BJ (cell line): Measurements from ENCODE around the gene RANBP3. TPM values are rescaled to one million over a fixed set of nuclear protein-coding genes. Genes with fewer than 3 reads are reported as not detected.
"Not testable (repeated sequence)": the region's sequence is repeated elsewhere in the genome, so short reads cannot be mapped to it uniquely, and the experiment has no call there.

ENCODE experiments used
- CTCF ChIA-PET: fragments of 350-600 bp; formaldehyde crosslinking; extraction: SDS; loops from one replicate; lab custom pipeline; 2021; ENCODE audit warnings: antibody characterized with exemption, inconsistent platforms; lab: Yijun Ruan, JAX
- POLR2A ChIA-PET: fragments of 300-600 bp; sonication (Branson Sonifier 250); formaldehyde crosslinking; extraction: SDS; loops from one replicate; lab custom pipeline; 2021; ENCODE audit warnings: antibody characterized with exemption; lab: Charles Lee
- DNase-seq: peaks from one replicate; pipeline ENCODE4 v3.0.0-alpha.2; 2011; ENCODE audit warnings: low read depth
- H3K27me3 ChIP-seq: 2 replicates; pipeline ENCODE4 v1.6.0; 2011; ENCODE audit warnings: low read length; ENCODE audit not compliant: control insufficient read depth, insufficient read depth
- H3K36me3 ChIP-seq: 2 replicates; pipeline ENCODE4 v1.5.1; 2011; ENCODE audit warnings: low read length; ENCODE audit not compliant: control insufficient read depth, insufficient read depth
- H3K4me3 ChIP-seq: 2 replicates; pipeline ENCODE4 v1.5.1; 2011; ENCODE audit warnings: low read depth, mild to moderate bottlenecking, control low read depth, low read length
- polyA plus RNA-seq: library from polyadenylated mRNA; depleted of rRNA; stranded (reverse); fragments of >200 nt; gene quantifications from 2 replicates; pipeline ENCODE4 v1.2.3, GENCODE V29; 2011; rRNA removed
- TF ChIP-seq, protein P1 (sequence below): IDR thresholded peaks from 2 replicates; pipeline ENCODE4 v1.5.1; 2011; ENCODE audit warnings: low read depth, mild to moderate bottlenecking, control low read depth, inconsistent platforms, low read length, moderate library complexity; ENCODE audit not compliant: insufficient read depth

The RANBP3 gene
- polyA plus RNA-seq, 1 experiment, result 68.6 TPM

DNA sequence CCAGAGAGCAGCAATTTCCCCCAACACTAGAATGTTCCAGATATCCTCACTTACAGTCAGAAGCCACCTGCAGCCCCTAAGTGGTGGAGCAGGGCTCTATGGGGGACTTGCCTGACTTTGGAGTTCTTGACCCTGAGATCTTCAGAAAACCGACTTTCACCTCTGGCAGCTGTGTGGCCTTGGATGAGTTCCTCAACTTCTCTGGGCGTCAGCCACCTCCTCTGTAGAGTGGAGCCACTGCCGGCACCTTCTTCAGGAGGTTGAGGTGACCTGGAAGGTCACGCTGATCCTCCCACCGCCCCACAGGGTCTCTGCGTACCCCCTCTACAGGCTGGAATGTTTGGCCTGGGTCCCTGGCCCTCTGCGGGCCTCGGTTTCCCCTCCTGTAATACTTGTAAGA, 100.5 kb downstream of the RANBP3 start:
- no peak overlapping the region for H3K4me3 ChIP-seq
- H3K36me3 ChIP-seq, result no peaks in the 10 kb centered on the region
- CTCF ChIA-PET, result interaction anchor here (1.9 kb wide), 1 partner anchor 73 kb away, joined by 11 read pairs; no protein-coding TSS in a partner anchor
- peaks cover 3% of the 10 kb centered on the region for H3K27me3 ChIP-seq
- DNase-seq, result no peak
- POLR2A ChIA-PET, result interaction anchor here (0.6 kb wide), 1 partner anchor 19 kb away, joined by 8 read pairs; no protein-coding TSS in a partner anchor
- TF ChIP-seq, protein P1, sequence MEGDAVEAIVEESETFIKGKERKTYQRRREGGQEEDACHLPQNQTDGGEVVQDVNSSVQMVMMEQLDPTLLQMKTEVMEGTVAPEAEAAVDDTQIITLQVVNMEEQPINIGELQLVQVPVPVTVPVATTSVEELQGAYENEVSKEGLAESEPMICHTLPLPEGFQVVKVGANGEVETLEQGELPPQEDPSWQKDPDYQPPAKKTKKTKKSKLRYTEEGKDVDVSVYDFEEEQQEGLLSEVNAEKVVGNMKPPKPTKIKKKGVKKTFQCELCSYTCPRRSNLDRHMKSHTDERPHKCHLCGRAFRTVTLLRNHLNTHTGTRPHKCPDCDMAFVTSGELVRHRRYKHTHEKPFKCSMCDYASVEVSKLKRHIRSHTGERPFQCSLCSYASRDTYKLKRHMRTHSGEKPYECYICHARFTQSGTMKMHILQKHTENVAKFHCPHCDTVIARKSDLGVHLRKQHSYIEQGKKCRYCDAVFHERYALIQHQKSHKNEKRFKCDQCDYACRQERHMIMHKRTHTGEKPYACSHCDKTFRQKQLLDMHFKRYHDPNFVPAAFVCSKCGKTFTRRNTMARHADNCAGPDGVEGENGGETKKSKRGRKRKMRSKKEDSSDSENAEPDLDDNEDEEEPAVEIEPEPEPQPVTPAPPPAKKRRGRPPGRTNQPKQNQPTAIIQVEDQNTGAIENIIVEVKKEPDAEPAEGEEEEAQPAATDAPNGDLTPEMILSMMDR, result no peak

DNA sequence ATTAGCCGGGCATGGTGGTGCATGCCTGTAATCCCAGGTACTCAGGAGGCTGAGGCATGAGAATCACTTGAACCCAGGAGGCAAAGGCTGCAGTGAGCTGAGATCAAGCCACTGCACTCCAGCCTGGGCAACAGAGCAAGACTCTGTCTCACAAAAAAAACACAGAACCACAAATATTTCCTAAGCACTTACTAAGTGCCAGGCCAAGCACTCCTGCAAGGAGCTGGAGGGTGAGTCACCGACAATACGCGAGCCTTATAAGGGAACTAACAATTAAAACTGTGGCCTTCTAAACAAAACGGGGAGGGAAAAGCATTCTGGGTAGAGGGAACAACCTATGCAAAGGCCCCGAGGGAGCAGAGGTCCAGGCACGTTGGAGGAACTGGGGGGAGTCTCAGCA, 103.4 kb downstream of the RANBP3 start:
- H3K27me3 ChIP-seq, H3K36me3 ChIP-seq, DNase-seq, H3K4me3 ChIP-seq, CTCF ChIA-PET: not testable (repeated sequence)
- POLR2A ChIA-PET, result interaction anchor here (0.6 kb wide), 1 partner anchor 29 kb away, joined by 5 read pairs; no protein-coding TSS in a partner anchor

DNA sequence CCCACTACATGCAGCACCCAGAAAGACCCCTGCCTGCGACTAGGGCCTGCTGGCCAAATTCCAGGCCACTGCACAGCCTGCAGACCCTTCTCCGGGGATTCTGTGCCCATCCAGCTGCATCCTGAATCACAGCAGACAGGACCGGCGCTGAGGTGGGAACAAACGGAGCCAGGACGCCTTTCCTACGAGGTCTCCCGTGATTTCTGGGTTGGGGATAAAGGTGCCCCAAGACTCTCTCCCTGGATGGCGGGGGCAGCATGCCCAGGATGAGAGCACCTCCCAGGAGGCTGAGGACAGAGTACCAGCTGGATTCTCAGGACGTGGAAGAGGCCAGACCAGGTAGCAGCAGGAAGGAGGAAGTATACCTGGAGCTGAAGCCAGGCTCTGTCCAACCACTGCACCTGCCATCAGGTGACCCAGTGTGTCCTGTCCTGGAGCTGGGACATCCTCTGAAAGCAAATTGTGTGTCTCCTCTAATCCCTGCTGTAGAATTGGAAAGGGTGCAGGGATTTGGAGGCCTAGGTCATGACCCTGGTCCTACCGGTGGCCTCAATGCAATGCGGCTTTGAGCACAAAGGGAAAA, 104.2 kb downstream of the RANBP3 start:
- POLR2A ChIA-PET, result no interaction called here
- H3K36me3 ChIP-seq, result no peaks in the 10 kb centered on the region
- TF ChIP-seq, protein P1, result no peak
- no peak overlapping the region for H3K4me3 ChIP-seq
- no peak for DNase-seq
- 0 out of 2 replicates have a peak, but pooled peaks cover 2% of the 10 kb centered on the region for H3K27me3 ChIP-seq
- CTCF ChIA-PET, result no interaction called here

DNA sequence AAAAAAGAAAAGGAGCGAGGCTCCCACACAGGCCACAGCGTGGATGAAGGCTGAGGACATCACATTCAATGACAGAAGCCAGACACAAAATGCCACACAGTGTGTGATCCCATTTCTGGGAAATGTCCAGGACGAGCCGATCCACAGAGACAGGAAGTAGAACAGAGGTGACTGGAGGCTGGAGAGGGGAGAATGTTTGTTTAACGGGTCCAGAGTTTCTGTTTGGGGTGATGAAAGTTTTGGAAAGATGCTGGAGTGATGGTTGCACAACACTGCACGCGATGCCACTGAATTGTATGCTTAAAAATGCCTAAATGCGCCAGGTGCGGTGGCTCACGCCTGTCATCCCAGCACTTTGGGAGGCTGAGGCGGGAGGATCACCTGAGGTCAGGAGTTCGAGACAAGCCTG, 107.0 kb downstream of the RANBP3 start:
- Histone ChIP-seq H3K36me3 (no peaks in the 10 kb centered on the region), H3K27me3 (0 out of 2 replicates have a peak, but pooled peaks cover 2% of the 10 kb centered on the region), H3K4me3 (no peak overlapping the region)
- POLR2A ChIA-PET, result interaction anchor here (0.6 kb wide), 1 partner anchor 33 kb away, joined by 3 read pairs; no protein-coding TSS in a partner anchor
- TF ChIP-seq, protein P1, result no peak
- DNase-seq, result no peak
- CTCF ChIA-PET, result interaction anchor here (1.6 kb wide), 1 partner anchor 67 kb away, joined by 5 read pairs; no protein-coding TSS in a partner anchor

DNA sequence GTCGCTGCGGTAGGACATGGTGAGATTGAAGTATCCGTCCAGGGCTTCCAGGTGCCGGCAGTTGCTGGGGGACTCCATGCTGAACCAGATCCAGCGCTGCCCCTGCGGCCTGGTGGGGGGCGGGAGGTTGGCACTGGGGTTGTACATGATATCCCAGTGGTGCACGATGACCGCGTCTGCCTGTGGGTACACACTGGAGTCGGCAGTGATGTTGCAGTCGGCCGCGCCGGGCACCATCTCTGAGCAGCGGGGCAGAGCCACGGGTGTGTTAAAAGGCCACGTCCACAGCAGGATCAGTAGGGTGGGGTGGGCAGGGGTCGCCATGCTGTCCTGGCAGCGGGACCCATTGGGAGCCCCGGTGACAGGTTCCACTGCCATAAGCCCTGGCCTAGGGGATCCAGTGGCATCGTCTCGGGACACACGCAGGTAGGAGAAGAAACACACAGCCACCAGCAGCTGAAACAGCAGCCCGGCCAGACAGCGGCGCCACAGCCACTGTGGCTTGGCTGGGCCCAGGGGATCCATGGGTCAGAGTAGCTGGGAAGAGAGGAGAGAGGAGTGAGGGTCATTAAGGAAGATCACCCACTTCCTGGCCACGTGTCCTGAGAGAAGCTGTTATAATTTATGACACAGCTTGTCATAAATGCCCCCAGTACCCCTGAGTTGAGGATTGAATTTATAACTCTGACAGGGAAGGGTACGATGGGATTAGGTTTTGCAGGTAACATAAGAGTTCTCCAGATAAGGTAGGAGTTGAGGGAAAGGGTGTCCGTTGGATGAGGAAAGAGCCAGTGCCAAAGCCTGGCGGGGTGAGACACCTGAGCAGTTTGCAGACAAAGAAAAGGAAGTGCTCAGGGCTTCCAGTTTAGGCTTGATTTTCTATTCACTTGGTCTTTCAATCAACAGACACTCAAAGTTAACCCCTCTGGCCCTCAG, 110.5 kb downstream of the RANBP3 start:
- POLR2A ChIA-PET, result no interaction called here
- TF ChIP-seq, protein P1, result no peak
- no peak for DNase-seq
- Histone ChIP-seq H3K36me3 (no peaks in the 10 kb centered on the region), H3K4me3 (no peak overlapping the region), H3K27me3 (0 out of 2 replicates have a peak, but pooled peaks cover 2% of the 10 kb centered on the region)
- CTCF ChIA-PET, result no interaction called here

Other genes starting within 250 kb of the RANBP3 start
- 0.28 and 0.53 TPM in 2 replicates for gene PRR22, start 193.4 kb downstream of the RANBP3 start, polyA plus RNA-seq
- 9.9 and 13.7 TPM in 2 replicates for gene DUS3L, start 187.0 kb downstream of the RANBP3 start, polyA plus RNA-seq
- gene NRTN, start 173.1 kb downstream of the RANBP3 start, polyA plus RNA-seq, result 0.20 and 0.22 TPM in 2 replicates
- not detected in 2 replicates for gene FUT6, start 138.4 kb downstream of the RANBP3 start, polyA plus RNA-seq
- not detected in 2 replicates for gene FUT3, start 126.7 kb downstream of the RANBP3 start, polyA plus RNA-seq
- not detected in 2 replicates for gene FUT5, start 107.6 kb downstream of the RANBP3 start, polyA plus RNA-seq
- gene NDUFA11, start 74.3 kb downstream of the RANBP3 start, polyA plus RNA-seq, result 242 and 351 TPM in 2 replicates
- 3.3 and 4.2 TPM in 2 replicates for gene VMAC, start 73.3 kb downstream of the RANBP3 start, polyA plus RNA-seq
- gene CAPS, start 63.9 kb downstream of the RANBP3 start, polyA plus RNA-seq, result 4.3 and 5.6 TPM in 2 replicates
- gene RFX2, start 132.4 kb upstream of the RANBP3 start, polyA plus RNA-seq, result 4.9 and 5.7 TPM in 2 replicates
- gene ACSBG2, start 157.5 kb upstream of the RANBP3 start, polyA plus RNA-seq, result not detected in 2 replicates